ENCODE data around the gene CCDC107. TPM values are rescaled to one million over a fixed set of nuclear protein-coding genes. Genes with fewer than 3 reads are reported as not detected.

CCDC107 gene
- total and polyA plus RNA-seq, 2 of the 13 experiments (the other 11 are each of a cell fraction or from before 2014, with no cell fraction given), result 7.1 to 15.2 TPM

DNA sequence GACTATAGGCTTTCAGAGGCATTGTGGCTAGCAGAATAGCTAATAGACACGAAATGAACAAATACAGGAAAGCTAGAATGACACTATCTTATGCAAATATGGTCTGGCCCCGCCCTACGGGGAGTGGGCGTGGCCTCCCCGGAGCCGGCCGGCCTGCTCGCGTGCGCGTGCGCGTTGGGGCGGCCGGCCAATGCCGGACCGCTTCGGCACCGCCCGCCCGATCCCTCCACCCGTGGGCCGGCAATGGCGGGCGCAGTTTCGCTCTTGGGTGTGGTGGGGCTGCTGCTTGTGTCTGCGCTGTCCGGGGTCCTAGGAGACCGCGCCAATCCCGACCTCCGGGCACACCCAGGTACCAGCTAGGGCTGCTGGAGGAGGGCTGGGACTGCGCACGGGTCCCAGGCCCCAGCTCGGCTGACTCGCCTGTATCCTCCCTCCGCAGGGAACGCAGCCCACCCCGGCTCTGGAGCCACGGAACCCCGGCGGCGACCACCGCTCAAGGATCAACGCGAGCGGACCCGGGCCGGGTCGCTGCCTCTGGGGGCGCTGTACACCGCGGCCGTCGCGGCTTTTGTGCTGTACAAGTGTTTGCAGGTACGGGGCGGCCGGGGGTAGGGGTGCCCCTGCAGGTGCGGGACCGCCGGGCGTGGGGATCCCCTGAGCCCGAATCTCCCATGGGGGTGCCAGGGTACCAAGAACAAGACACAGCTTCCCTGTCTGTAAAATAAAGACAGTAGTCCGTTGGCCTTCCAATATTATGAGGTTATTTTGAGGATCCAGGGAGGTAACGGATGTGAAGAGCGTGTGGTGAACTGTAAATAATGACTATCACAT is at the start of gene CCDC107 (continued):
- TF ChIP-seq ZSCAN20 (CRISPR knock-in tag; IDR thresholded peaks at IDR 0.05; ENCODE audit: borderline replicate concordance) (no peak), SMAD9 (CRISPR knock-in tag; IDR thresholded peaks at IDR 0.05) (no peak), ZNF510 (CRISPR knock-in tag; IDR thresholded peaks at IDR 0.05; ENCODE audit: low read depth) (no peak), ZIK1 (CRISPR knock-in tag; IDR thresholded peaks at IDR 0.05; ENCODE audit: borderline replicate concordance, low read depth) (no peak), KLF16 (CRISPR knock-in tag; IDR thresholded peaks at IDR 0.05) (0 out of 4 replicates have a peak, but pooled peaks of 1 of the 2 experiments have one; percentile 27), ZNF709 (CRISPR knock-in tag; IDR thresholded peaks at IDR 0.05) (no peak), TEAD2 (CRISPR knock-in tag; IDR thresholded peaks at IDR 0.05) (no peak), ZNF562 (CRISPR knock-in tag; IDR thresholded peaks at IDR 0.05; ENCODE audit: borderline replicate concordance) (no peak), REL (CRISPR knock-in tag; conservative IDR thresholded peaks at IDR 0.05) (no peak; the same call in none of the 2 replicates), HNF4A (CRISPR knock-in tag; IDR thresholded peaks at IDR 0.05) (peak; percentile 58), ZBTB8A (CRISPR knock-in tag; IDR thresholded peaks at IDR 0.05; ENCODE audit: borderline replicate concordance, low read depth) (no peak), TCF7 (IDR thresholded peaks at IDR 0.05; ENCODE audit: low read depth) (no peak), EHMT2 (IDR thresholded peaks at IDR 0.05; ENCODE audit: borderline replicate concordance, low read depth, low read length) (no peak)
- TF ChIP-seq, protein P1, sequence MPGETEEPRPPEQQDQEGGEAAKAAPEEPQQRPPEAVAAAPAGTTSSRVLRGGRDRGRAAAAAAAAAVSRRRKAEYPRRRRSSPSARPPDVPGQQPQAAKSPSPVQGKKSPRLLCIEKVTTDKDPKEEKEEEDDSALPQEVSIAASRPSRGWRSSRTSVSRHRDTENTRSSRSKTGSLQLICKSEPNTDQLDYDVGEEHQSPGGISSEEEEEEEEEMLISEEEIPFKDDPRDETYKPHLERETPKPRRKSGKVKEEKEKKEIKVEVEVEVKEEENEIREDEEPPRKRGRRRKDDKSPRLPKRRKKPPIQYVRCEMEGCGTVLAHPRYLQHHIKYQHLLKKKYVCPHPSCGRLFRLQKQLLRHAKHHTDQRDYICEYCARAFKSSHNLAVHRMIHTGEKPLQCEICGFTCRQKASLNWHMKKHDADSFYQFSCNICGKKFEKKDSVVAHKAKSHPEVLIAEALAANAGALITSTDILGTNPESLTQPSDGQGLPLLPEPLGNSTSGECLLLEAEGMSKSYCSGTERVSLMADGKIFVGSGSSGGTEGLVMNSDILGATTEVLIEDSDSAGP (CRISPR knock-in tag; IDR thresholded peaks at IDR 0.05; ENCODE audit: borderline replicate concordance), result peak; percentile 88
- TF ChIP-seq, protein P2, sequence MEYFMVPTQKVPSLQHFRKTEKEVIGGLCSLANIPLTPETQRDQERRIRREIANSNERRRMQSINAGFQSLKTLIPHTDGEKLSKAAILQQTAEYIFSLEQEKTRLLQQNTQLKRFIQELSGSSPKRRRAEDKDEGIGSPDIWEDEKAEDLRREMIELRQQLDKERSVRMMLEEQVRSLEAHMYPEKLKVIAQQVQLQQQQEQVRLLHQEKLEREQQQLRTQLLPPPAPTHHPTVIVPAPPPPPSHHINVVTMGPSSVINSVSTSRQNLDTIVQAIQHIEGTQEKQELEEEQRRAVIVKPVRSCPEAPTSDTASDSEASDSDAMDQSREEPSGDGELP (IDR thresholded peaks at IDR 0.05; ENCODE audit: borderline replicate concordance, low read depth), result no peak
- TF ChIP-seq, protein P3, sequence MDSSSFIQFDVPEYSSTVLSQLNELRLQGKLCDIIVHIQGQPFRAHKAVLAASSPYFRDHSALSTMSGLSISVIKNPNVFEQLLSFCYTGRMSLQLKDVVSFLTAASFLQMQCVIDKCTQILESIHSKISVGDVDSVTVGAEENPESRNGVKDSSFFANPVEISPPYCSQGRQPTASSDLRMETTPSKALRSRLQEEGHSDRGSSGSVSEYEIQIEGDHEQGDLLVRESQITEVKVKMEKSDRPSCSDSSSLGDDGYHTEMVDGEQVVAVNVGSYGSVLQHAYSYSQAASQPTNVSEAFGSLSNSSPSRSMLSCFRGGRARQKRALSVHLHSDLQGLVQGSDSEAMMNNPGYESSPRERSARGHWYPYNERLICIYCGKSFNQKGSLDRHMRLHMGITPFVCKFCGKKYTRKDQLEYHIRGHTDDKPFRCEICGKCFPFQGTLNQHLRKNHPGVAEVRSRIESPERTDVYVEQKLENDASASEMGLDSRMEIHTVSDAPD (CRISPR knock-in tag; IDR thresholded peaks at IDR 0.05), result no peak; the same call in 1 of the 2 replicates
- TF ChIP-seq, protein P4, sequence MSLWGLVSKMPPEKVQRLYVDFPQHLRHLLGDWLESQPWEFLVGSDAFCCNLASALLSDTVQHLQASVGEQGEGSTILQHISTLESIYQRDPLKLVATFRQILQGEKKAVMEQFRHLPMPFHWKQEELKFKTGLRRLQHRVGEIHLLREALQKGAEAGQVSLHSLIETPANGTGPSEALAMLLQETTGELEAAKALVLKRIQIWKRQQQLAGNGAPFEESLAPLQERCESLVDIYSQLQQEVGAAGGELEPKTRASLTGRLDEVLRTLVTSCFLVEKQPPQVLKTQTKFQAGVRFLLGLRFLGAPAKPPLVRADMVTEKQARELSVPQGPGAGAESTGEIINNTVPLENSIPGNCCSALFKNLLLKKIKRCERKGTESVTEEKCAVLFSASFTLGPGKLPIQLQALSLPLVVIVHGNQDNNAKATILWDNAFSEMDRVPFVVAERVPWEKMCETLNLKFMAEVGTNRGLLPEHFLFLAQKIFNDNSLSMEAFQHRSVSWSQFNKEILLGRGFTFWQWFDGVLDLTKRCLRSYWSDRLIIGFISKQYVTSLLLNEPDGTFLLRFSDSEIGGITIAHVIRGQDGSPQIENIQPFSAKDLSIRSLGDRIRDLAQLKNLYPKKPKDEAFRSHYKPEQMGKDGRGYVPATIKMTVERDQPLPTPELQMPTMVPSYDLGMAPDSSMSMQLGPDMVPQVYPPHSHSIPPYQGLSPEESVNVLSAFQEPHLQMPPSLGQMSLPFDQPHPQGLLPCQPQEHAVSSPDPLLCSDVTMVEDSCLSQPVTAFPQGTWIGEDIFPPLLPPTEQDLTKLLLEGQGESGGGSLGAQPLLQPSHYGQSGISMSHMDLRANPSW (CRISPR knock-in tag; IDR thresholded peaks at IDR 0.05; ENCODE audit: borderline replicate concordance), result no peak
- TF ChIP-seq, protein P5, sequence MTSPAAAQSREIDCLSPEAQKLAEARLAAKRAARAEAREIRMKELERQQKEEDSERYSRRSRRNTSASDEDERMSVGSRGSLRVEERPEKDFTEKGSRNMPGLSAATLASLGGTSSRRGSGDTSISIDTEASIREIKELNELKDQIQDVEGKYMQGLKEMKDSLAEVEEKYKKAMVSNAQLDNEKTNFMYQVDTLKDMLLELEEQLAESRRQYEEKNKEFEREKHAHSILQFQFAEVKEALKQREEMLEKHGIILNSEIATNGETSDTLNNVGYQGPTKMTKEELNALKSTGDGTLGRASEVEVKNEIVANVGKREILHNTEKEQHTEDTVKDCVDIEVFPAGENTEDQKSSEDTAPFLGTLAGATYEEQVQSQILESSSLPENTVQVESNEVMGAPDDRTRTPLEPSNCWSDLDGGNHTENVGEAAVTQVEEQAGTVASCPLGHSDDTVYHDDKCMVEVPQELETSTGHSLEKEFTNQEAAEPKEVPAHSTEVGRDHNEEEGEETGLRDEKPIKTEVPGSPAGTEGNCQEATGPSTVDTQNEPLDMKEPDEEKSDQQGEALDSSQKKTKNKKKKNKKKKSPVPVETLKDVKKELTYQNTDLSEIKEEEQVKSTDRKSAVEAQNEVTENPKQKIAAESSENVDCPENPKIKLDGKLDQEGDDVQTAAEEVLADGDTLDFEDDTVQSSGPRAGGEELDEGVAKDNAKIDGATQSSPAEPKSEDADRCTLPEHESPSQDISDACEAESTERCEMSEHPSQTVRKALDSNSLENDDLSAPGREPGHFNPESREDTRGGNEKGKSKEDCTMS (CRISPR knock-in tag; conservative IDR thresholded peaks at IDR 0.05), result no peak
